ENCODE measurements around the gene SLC39A11.
"Not testable (repeated sequence)": the region's sequence is repeated elsewhere in the genome, so short reads cannot be mapped to it uniquely, and the experiment has no call there.

Gene SLC39A11

DNA sequence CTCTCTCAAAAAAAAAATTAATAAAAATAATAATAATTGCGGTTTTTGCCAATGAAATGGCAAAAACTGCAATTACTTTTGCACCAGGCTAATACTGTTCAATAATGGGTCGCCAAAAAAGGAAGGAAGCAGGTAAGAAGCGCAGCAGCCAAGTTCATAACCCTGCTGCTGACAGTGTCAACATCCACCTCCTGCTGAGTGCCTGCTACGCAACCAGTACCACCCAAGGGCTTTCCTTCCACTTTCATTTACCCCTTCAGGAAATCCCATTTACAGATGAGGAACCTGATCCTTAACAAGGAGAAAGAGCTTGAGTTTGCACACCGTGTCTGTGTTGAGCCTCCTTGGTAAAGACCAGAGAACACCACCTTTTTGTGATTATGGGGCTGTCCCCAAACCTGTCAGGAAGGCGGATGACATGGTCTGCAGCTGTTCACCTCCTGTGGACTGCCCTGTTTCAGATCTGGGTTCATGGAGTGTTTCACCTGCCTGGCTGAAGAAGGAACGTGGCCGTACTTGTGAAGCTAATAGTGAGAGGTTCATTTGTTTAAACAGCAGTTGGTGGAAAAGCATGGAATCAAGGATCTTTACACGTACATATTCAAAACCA lies 378.0 kb downstream of the SLC39A11 start:
- no peak for DNase-seq (ENCODE audit: low read depth in 3 of 3)

DNA sequence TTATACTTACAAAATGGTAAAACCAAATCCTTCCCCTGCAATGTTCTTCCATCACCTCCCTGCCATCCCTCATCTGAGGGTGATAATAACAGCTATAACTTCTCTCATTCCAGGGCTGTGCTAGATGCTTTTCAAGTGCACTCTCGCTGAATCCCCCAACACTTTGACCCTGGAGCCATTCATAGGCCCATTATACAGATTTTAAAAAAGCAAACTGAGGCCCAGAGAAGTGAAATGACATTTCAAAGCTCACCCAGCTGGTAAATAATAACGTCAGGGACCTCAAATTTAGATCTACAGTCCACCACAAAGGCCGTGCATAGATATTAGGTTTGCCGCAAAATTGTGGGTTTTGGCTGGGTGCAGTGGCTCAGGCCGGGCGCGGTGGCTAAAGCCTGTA lies 378.8 kb downstream of the SLC39A11 start:
- DNase-seq (ENCODE audit: low read depth in 3 of 3): no peak

DNA sequence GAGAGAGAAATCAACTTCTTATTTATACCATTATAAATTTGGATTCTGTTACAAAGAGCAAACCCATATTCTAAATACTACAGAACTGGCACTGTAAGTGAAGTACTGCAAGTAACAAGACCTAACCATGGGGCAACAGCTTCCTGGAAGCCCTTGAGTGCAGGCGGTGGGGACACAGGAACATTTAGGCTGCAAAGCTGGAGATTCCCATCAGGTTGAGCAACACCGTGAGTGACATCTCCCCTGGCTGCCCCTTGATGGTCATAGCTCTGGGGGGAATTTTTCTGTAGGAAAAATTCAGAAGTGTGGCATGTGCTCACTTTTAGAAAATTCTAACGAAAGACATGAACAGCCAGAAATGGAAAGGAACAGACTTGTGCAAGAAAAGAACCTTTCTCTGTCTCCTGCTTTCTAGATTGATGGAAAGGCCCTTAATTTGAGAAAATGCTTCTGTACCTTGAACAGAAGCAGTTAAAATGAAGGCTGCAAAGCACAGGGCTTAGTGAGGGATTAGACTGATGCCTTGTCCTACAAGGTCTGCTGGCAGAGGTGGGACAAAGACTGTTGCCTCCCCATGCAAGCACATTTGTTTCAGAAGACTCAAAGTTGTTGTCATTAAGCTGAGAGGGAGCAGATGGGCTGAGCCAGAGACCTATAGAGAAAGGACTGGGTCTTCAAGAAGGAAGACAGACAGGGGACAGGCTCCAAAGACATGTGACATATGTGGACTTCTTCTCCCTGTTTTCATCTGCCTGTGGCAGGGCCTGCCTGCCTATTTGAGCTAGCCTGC lies 380.8 kb downstream of the SLC39A11 start:
- no peak for DNase-seq (ENCODE audit: low read depth in 3 of 3)

DNA sequence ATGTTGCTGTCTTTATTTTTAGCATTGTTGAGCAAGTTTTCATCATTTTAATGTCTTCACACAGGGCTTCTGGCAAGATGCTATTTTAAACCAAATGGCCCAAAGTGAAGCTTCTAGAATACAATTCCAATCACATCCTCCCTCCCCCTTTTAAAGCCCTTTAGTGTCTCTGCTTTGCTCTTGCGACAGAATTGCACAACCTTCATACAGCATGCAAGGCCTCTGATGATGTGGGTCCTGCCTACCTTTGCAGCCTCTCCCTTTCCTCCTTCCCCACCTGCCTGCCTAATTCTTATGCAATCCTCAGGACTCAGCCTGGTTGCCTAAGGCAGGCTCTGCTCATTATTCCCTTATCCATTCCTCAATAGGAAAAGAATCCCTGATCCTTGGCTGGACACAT lies 381.7 kb downstream of the SLC39A11 start:
- DNase-seq (ENCODE audit: low read depth in 3 of 3): no peak

DNA sequence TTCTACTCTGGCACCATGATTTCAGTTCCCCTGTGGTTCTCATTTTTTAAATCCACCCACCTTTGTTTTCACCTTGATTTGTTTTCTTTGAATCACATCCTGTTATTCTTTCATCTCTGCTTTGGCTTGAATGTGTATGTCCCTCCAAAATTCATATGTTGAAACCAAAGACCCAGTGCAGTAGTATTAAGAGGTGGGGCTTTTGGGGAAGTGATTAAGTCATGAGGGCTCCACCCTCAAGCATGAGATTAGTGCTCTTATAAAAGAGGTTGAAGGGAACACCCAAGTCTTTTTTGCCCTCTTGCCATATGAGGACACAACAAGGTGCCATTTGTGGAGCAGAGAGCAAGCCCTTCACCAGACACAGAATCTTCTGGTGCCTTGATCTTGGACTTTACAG lies 382.3 kb downstream of the SLC39A11 start:
- DNase-seq (ENCODE audit: low read depth in 3 of 3): no peak

DNA sequence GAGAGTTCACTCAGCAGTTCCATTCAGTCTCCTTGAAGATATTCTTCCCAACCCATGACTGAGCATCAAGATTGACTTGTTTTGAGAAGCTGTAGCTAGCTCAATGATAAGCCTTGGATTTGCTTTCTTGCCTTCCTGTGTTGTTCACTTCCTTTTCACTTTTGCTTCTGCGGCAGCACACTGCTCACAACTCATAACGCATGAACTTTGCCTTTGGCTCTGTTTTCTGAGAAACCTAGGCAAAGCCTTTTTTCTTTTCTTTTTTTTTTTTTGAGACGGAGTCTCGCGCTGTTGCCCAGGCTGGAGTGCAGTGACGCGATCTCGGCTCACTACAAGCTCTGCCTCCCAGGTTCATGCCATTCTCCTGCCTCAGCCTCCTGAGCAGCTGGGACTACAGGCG lies 383.8 kb downstream of the SLC39A11 start:
- not testable (repeated sequence) for DNase-seq (ENCODE audit: low read depth in 3 of 3)

DNA sequence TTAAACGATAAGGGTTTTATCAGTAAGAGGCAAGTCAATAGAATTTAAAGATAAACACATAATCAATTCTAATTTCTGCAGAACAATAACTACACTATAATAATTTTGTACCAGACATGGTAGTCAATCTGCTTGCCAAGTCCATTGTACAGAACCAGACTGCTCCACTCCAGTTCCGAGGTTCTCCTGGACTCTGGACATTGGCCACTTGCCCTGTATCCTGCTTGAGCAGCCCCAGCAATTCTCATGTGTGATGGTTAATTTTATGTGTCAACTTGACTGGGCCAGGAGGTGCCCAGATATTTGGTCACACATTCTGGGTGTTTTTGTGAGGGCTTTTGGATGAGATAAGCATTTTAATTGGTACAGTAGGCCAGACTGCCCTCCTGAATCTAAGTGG lies 384.6 kb downstream of the SLC39A11 start:
- DNase-seq (ENCODE audit: low read depth in 3 of 3): no peak

DNA sequence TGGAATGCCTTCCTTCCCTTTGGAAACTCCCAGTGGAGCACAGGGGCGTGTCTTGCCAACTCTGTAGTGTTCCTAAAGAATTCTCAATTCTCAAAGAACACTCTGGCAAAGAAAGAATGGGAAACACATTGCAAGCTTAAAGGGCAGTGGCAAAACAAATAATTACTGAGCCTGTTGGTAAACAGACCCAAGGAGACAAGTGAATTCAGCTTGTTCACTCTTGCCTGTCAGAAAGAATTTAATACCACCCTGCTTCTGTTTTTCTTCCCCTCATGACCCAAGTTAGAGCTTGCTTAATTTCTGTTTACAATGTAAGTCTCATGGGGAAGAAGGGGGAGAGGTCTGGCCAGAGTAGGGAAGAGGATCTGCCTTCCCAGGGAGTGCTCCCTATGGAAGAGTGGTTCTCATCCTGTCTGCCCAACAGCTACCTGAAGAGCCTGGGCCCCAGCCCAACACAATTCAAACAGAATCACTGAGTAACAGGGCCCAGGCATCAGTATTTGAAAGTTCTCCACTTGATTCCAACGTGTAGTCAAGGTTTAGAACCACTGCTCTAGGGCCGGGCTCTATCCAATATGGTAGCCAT lies 386.0 kb downstream of the SLC39A11 start:
- DNase-seq (ENCODE audit: low read depth in 3 of 3): no peak

DNA sequence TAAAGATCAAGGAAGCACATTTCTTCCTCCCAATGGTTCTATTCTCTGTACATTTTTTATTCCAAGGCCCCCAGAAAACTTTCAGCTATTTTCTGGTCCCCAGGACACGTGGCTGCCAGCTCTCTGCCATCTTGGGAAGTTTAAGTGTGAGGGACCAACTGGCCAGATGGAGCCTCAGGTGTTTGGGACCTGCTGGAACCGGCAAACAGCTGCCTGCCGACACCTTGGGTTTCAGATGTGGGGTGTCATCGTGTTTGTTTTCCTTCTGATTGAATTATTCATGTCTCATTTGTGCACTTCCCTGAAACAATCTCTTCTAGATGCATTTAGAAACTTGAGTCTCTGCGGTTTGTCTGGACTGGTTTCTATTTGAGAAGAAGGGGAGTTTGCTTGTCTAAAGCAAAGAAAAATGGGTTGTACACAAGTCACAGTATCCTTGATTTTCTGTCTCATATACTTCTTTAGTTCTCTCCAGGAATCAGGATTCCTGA lies 386.5 kb downstream of the SLC39A11 start:
- no peak for DNase-seq (ENCODE audit: low read depth in 3 of 3)

DNA sequence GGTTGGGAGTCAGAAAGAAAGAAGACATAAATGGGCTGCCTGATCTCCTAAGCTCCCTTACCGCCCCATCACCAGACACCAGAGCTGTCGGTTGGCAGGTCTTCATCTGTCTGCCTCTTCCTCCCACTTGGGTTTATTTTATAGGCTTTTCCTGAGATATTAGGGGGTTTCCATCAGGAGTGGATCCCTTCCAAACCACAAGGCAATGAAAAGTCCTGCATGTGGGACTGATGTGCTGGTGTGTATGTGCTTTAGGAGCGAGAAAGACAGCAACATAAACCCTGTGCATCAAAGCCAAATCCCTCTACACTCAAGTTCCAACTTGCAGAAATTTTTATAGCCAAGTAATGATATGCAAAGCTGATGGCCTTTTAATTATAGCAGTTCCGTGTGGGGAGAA lies 389.5 kb downstream of the SLC39A11 start:
- no peak for DNase-seq (ENCODE audit: low read depth in 3 of 3)

DNA sequence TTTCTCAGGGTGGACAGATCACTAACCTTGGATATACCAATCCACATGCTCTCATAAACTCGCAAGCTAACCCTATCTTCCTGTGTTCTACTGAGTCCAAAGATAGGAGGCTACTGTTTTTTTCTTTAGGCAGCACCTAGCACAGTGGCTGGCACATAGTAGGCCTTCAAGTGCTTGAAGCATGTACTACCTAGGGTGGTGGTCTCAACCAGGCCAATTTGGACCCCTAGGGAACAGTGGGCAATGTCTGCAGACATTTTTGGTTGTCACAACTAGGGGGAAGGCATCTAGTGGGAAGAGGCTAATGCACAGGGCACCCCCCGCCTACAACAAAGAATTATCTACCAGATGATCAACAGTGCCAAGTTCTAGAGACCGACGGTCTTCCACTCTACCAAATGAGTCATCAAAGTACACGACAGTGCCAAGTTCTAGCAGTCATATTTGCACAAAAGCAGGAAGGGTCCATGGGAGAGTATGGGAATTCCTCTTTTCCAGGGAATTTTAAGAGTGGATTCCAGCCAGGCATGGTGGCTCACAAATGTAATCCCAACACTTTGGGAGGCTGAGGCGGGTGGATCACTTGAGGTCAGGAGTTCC lies 390.3 kb downstream of the SLC39A11 start:
- DNase-seq (ENCODE audit: low read depth in 3 of 3): no peak

DNA sequence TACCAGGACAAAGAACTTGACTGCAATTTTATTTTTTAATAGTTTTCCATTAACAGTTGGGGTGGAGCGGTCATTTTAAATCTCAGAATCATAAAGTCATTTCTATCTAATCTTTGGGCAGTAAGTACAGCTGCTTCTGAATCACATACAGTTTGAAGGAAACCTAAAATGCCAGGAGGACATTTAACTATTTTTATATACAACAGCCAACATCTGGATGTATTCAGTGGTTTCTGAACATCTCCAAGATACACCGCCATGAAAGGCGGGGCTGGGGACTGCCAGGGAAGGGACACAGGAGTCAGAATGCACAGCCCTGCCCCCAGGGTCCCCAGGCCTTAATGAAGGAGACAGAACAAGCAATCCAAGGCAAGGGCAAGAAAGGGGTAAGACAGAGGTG lies 392.3 kb downstream of the SLC39A11 start:
- DNase-seq (ENCODE audit: low read depth in 3 of 3): no peak

DNA sequence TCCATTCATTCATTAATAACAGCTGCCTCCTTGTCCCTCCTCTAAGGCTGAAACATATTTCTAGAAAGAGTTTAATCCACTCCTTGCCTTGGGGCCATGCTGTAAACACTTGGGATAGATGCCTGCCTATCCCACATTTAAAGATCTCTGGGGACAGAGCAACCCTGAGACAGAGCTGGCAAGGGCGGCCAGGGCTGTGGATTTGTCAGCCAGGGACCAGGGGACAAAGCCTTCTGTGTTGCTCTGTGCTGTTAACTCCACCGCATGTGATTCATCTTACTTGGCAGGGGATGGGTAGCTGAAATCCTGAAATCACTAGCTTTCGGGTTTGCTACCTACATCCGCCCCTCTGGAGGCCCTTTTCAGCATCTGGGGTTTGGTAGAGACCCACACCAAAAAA lies 392.9 kb downstream of the SLC39A11 start:
- DNase-seq (ENCODE audit: low read depth in 3 of 3): no peak

DNA sequence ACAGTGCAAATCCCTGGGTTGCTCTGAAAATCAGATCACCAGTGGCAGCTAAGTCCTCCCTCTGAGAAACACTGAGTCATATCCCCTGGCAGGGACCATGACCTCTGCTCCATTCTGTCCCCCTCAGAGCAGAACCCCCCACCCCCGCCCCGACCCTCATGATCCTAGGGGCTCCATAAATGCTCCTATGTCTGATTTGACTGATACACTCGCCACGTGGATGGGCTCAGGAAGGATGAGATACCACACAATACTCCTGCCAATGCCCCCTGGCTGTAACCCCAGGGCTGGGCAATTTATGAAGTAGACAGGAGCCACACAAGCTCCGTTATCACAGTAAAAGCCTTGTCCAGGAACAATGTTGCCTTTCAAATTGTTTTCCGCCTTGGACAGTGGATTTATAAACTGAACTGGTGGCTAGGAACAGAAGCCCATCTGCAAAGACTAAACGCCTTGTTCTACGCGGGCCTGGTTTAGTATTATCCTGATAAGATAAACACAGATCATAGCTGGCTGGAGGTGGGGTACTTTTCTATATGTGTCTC lies 394.8 kb downstream of the SLC39A11 start:
- DNase-seq (ENCODE audit: low read depth in 3 of 3): no peak

DNA sequence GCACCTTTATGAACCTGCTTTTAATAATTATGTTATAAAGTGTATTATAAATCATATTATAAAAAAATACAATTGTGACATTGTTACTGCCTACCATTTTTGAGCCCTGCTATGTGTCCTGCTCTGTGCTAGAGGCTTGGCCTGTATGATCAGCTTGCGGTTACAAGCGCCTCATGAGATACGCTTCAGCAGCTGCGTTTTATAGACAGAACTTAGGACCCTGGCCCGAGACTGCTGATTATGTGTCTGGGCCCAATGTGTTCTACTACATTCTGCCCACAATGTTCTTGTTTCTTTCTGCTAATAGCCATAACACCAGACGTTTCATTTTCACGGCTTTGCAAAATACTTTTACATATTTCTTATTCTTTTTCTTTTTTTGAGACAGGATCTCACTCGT lies 395.8 kb downstream of the SLC39A11 start:
- no peak for DNase-seq (ENCODE audit: low read depth in 3 of 3)

DNA sequence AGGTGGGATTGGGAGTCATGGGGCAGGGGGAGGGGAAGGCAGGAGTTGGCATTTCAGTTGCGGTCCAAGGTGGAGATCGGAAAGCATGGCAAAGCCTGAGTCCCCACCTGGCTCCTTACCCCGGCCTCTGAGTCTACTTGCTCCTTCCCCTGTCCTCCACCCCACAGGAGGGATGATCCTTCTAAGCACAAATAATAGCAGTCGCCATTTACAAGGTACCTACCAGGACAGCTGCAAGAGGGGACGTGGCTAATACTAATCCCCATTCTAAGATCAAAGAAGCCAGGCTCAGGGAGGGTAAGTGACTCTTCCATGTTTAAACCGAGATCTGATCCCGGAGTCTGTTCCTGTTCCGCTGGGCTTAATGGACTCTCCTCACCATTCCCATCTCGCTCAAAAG lies 396.3 kb downstream of the SLC39A11 start:
- DNase-seq (ENCODE audit: low read depth in 3 of 3): no peak

DNA sequence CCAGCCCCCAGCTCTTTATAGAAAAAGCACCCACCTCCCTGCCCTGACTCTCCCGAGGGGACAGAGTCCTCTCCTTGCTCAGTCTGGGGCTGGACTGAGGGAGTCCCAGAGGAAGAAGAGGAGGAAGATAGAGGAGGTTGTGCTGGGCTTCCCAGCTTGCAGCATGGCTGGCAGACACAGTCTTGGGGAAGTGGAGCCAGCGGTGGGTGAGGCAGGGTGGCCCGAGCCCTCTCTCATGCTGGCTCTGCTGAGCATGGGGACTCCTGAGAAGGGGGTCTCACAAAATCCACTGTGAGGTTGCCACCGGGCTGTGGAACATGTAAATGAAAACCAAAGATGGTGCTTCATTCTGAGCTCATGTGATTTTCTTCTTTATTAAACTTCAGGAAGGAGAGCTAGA lies 398.5 kb downstream of the SLC39A11 start:
- no peak for DNase-seq (ENCODE audit: low read depth in 3 of 3)

DNA sequence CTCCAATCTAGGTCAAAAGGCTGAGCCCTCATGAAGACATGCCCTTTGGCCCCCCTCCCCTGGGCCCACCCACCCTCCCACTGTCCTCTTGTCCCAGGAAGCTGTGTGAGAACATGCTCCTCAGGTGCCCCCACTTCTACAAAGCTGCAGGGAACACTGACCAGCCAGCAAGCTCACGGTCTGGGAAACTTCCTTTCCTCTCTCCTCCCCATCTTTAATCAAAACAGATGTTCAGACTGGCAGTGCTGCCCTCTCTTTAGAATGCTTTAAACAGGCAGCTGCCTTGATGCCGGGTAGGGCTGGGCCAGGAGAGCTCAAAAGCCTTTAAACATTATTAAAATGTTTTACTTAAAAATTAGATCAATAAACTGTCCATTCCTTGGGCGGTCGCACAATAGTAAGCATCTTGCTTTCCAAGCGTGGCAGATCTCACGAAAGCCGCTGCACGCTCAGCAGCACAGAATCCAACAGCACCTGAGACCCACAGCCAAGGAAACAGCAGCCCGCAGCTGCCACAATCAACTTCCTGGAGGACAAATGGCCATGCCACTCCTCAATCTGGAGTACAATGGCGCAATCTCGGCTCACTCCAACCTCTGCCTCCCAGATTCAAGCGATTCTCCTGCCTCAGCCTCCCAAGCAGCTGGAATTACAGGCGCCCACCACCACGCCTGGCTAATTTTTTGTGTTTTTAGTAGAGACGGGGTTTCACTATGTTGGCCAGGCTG lies 399.2 kb downstream of the SLC39A11 start:
- no peak for DNase-seq (ENCODE audit: low read depth in 3 of 3)

DNA sequence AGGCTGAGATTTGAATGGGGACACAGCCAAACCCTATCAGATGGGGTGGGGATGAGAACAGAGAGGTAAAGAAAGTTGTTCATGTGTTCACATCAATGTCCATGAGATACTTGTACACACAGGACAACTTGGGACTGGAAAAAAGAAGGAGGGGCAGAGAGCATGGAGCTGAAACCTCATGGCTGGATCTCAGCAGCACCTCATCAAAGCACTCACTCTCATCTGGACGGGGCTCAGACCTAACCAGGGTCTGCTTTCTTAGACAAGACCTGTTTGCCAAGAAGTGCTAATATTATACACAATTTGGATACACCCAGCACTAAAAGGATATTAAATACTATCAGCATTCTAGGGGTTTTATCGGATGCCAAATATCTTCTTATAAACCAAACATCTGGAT lies 399.8 kb downstream of the SLC39A11 start:
- no peak for DNase-seq (ENCODE audit: low read depth in 3 of 3)

DNA sequence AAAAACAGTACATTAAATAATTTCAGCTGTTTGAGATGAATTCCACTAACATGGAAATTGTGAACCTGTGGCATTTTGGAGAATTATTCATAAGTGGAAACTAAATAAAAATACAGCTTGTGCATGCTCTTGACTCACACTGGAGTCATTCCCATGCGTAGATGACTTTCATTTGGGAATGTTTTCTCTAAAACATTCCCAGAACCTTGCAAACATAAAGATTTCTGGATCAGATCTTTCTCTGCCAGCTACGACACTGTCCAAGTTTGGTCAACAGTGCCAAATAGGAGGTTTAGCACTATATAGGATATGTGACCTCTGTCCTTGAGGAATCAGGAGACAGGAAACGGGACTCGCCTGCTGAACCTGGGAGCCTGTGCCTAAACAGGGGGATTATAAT lies 400.9 kb downstream of the SLC39A11 start:
- DNase-seq (ENCODE audit: low read depth in 3 of 3): no peak

DNA sequence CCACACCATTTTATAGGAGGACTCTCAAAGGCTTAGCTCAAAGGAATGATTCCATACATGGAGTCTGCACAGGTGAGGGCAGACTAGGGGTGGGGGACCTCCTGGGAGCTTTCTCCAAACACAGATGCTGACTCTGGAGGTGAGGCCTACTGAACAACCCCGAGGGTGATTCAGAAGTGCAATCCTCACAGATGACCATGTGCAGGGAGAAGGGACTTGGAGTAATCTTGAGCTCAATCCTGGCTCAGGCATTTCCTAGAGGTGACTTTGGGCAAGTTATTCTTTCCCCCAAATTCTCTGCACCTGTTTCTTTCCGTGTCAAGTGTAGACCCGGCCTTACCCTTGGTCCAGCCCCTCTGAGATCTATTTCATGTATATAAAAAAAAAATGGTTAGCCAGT lies 401.5 kb downstream of the SLC39A11 start:
- DNase-seq (ENCODE audit: low read depth in 3 of 3): no peak

DNA sequence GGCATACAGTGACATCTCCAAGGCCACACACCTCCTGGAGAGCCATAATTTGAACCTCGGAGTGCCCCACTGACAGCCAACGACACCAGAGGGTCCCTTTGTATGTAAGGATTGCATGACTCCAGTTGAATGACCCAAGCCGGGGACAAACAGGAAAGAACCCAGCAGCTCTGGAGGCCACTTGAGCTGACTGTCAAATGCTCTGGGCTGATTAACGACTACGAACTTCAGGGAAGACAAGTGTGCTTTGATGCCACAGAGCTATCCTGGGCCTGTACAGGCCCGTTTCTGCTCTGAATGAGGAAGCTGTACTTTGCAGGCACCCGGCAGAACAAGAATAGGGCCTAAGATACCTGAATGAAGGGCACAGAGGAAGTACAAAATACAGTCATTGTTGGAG lies 404.6 kb downstream of the SLC39A11 start:
- no peak for DNase-seq (ENCODE audit: low read depth in 3 of 3)
